Ectodermal cell (in vitro differentiated cells): Measurements from ENCODE around the gene ADCY2.
"Not testable (repeated sequence)": the region's sequence is repeated elsewhere in the genome, so short reads cannot be mapped to it uniquely, and the experiment has no call there.

Experiments
- H3K27ac ChIP-seq: 2 replicates; pipeline ENCODE4 v1.7.0; 2013; ENCODE audit warnings: mild to moderate bottlenecking, low read depth, low read length; ENCODE audit not compliant: insufficient read depth, poor library complexity, severe bottlenecking
- H3K27me3 ChIP-seq: 2 replicates; pipeline ENCODE4 v1.7.0; 2013; ENCODE audit warnings: mild to moderate bottlenecking, low read length; ENCODE audit not compliant: insufficient read depth, control insufficient read depth, poor library complexity, severe bottlenecking
- H3K36me3 ChIP-seq: one replicate; pipeline ENCODE4 v1.7.0; 2013; ENCODE audit warnings: low read length; ENCODE audit not compliant: control insufficient read depth, insufficient read depth
- H3K4me1 ChIP-seq: one replicate; pipeline ENCODE4 v1.7.0; 2013; ENCODE audit warnings: low read length; ENCODE audit not compliant: control insufficient read depth, insufficient read depth
- H3K4me3 ChIP-seq: 2 replicates; pipeline ENCODE4 v1.7.0; 2013; ENCODE audit warnings: low read depth, low read length, control low read depth; ENCODE audit not compliant: insufficient read depth
- H3K9me3 ChIP-seq: 2 replicates; pipeline ENCODE4 v1.7.0; 2013; ENCODE audit warnings: mild to moderate bottlenecking, low read length, moderate library complexity; ENCODE audit not compliant: control insufficient read depth
- WGBS, 2 experiments: methylation state at CpG; one replicate each; pipeline ENCODE4 v1.1.7; 2013; ENCODE audit warnings: missing lambda C conversion rate in 2 of 2; 5-methylcytosine and 5-hydroxymethylcytosine counted together

Gene ADCY2

GRCh38 chr5:7418276-7418675 is 22.3 kb downstream of the ADCY2 start:
- Histone ChIP-seq H3K27me3 (no peaks in the 10 kb centered on the region), H3K27ac (no peak overlapping the region), H3K4me3 (no peak overlapping the region), H3K36me3 (no peaks in the 10 kb centered on the region), H3K4me1 (peaks cover 15% of the 10 kb centered on the region), H3K9me3 (no peaks in the 10 kb centered on the region)
- WGBS, 2 experiments, result 94 to 99% methylated on average over 3 of the region's 3 CpGs

GRCh38 chr5:7419367-7419766 is 23.4 kb downstream of the ADCY2 start:
- Histone ChIP-seq H3K4me3 (no peak overlapping the region), H3K36me3 (no peaks in the 10 kb centered on the region), H3K27ac (no peak overlapping the region), H3K4me1 (peaks cover 15% of the 10 kb centered on the region), H3K27me3 (no peaks in the 10 kb centered on the region), H3K9me3 (no peaks in the 10 kb centered on the region)
- WGBS, 2 experiments, result 75 to 80% methylated on average over 4 of the region's 4 CpGs

GRCh38 chr5:7419846-7420245 is 23.9 kb downstream of the ADCY2 start:
- Histone ChIP-seq H3K4me1 (peaks cover 15% of the 10 kb centered on the region), H3K4me3 (no peak overlapping the region), H3K9me3 (no peaks in the 10 kb centered on the region), H3K27ac (no peak overlapping the region), H3K36me3 (no peaks in the 10 kb centered on the region), H3K27me3 (no peaks in the 10 kb centered on the region)
- 19 to 23% methylated on average over 12 of the region's 12 CpGs for WGBS, 2 experiments

- Histone ChIP-seq H3K27ac (no peak overlapping the region), H3K9me3 (no peaks in the 10 kb centered on the region), H3K4me3 (no peak overlapping the region), H3K27me3 (no peaks in the 10 kb centered on the region), H3K36me3 (no peaks in the 10 kb centered on the region), H3K4me1 (peaks cover 15% of the 10 kb centered on the region)
- 5 to 7% methylated on average over 10 of the region's 10 CpGs for WGBS, 2 experiments
These were observed 24.8 kb downstream of the ADCY2 start for GRCh38 chr5:7420510-7421280.

- Histone ChIP-seq H3K4me3 (no peak overlapping the region), H3K9me3 (no peaks in the 10 kb centered on the region), H3K27me3 (no peaks in the 10 kb centered on the region), H3K36me3 (no peaks in the 10 kb centered on the region), H3K27ac (no peak overlapping the region), H3K4me1 (peaks cover 15% of the 10 kb centered on the region)
- WGBS, 2 experiments, result 55 to 59% methylated on average over 6 of the region's 6 CpGs
These were observed 26.6 kb downstream of the ADCY2 start for GRCh38 chr5:7422316-7423106.

DNA sequence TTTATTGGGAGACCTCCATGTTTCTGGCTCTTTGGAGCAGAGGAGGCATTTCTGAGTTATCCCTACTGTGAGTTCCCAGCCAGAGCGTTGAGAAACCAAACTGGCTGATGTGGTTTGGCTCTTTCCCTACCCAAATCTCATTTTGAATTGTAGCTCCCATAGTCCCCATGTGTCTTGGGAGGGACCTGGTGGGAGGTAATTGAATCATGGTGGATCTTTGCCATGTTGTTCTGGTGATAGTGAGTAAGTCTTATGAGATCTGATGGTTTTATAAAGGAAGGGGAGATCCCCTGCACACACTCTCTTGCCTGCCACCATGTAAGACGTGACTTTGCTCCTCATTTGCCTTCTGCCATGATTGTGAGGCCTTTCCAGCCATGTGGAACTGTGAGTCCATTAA is 27.3 kb downstream of the ADCY2 start:
- H3K4me3 ChIP-seq, result not testable (repeated sequence)
- H3K4me1 ChIP-seq, result peaks cover 18% of the 10 kb centered on the region

GRCh38 chr5:7425830-7426229 is 29.9 kb downstream of the ADCY2 start:
- H3K9me3 ChIP-seq, result no peaks in the 10 kb centered on the region
- H3K27ac ChIP-seq, result no peak overlapping the region
- H3K36me3 ChIP-seq, result no peaks in the 10 kb centered on the region
- H3K27me3 ChIP-seq, result no peaks in the 10 kb centered on the region
- peaks cover 14% of the 10 kb centered on the region for H3K4me1 ChIP-seq
- no peak overlapping the region for H3K4me3 ChIP-seq
- WGBS, 2 experiments, result 58 to 81% methylated on average over 2 of the region's 2 CpGs

More for the DNA sequence above, 27.3 kb downstream of the ADCY2 start:
- not testable (repeated sequence) for H3K36me3 ChIP-seq, H3K27me3 ChIP-seq, H3K27ac ChIP-seq, H3K9me3 ChIP-seq
- WGBS, 2 experiments, result 75 to 86% methylated on average over 2 of the region's 2 CpGs

DNA sequence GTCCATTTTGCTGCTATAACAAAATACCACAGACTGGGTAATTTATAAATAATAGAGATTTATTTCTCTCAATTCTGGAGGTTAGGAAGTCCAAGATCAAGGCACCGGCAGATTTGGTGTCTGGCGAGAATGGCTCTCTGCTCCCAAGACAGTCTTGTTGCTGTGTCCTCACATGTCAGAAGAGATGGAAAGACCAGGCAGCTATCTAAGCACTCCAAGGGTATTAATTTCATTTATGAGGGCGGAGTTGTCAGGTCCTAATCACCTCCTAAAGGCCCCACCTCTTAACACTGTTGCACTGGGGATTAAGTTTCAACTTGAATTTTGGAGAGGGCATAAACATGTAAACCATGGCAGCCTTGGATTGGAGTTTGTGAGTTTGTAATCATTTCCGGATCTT is 30.3 kb downstream of the ADCY2 start:
- Histone ChIP-seq H3K9me3 (no peaks in the 10 kb centered on the region), H3K27me3 (no peaks in the 10 kb centered on the region), H3K4me1 (peaks cover 14% of the 10 kb centered on the region), H3K4me3 (no peak overlapping the region), H3K36me3 (no peaks in the 10 kb centered on the region), H3K27ac (no peak overlapping the region)
- WGBS, 2 experiments, result 94 to 98% methylated on average over 4 of the region's 4 CpGs

DNA sequence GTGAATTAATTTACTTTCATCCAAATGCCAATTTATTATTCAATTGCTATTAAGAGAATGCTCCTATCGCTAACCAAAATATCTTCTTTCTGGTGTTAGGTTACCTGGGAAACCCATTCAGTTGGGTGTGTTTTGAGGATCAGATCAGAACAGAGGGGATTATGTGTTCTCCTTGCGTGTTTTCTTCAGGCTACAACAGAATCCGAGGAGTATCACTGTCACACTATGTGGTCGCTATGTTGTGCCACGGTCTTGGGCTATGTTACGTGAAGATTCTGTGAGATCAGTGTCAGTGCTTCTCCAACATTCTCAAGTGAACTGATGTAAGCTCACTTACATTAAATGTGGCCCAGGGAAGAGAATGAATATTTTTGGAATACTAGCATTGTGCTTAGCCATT is 39.0 kb downstream of the ADCY2 start:
- Histone ChIP-seq H3K27ac (no peak overlapping the region), H3K4me1 (no peaks in the 10 kb centered on the region), H3K9me3 (no peaks in the 10 kb centered on the region), H3K36me3 (no peaks in the 10 kb centered on the region), H3K4me3 (no peak overlapping the region), H3K27me3 (no peaks in the 10 kb centered on the region)
- 96% methylated on average over 6 of the region's 6 CpGs for WGBS, 2 experiments

- H3K4me1 ChIP-seq, result no peaks in the 10 kb centered on the region
- no peaks in the 10 kb centered on the region for H3K27me3 ChIP-seq
- no peaks in the 10 kb centered on the region for H3K36me3 ChIP-seq
- H3K9me3 ChIP-seq, result no peaks in the 10 kb centered on the region
- 92 to 98% methylated on average over 3 of the region's 3 CpGs for WGBS, 2 experiments
- H3K27ac ChIP-seq, result no peak overlapping the region
- no peak overlapping the region for H3K4me3 ChIP-seq
These were observed 39.6 kb downstream of the ADCY2 start for GRCh38 chr5:7435503-7435902.
